Measurements from ENCODE around the gene CAPN10. TPM values are rescaled to one million over a fixed set of nuclear protein-coding genes. Genes with fewer than 3 reads are reported as not detected.

The CAPN10 gene
- polyA plus RNA-seq, 1 donor (not counting 4 experiments of a cell fraction or from before 2014, with no cell fraction given) = 7.1 TPM

GRCh38 chr2:240643811-240644150, 57.2 kb downstream of the CAPN10 start:
- Histone ChIP-seq H3K79me2 (ENCODE audit: control insufficient read depth, insufficient read depth, low read length) (no peaks in the 10 kb centered on the region), H3K9me1 (ENCODE audit: control insufficient read depth, extremely low read depth, insufficient read depth, low read length) (no peaks in the 10 kb centered on the region), H3K27me3 (ENCODE audit: control insufficient read depth, extremely low read depth, insufficient read depth, low read length) (peaks cover 31% of the 10 kb centered on the region), H4K20me1 (ENCODE audit: control insufficient read depth, extremely low read depth, insufficient read depth, low read length) (no peaks in the 10 kb centered on the region), H3K27ac (ENCODE audit: control insufficient read depth, insufficient read depth, low read length) (no peak overlapping the region), H3K36me3 (ENCODE audit: control insufficient read depth in 2 of 2, extremely low read depth in 1 of 2, insufficient read depth in 2 of 2, low read length in 2 of 2) (no peaks in the 10 kb centered on the region), H3K9me3 (ENCODE audit: control insufficient read depth, low read depth, low read length) (no peaks in the 10 kb centered on the region), H2AFZ (ENCODE audit: control insufficient read depth, low read length) (no peak overlapping the region), H3K4me2 (ENCODE audit: control insufficient read depth, extremely low read depth, insufficient read depth, low read depth, low read length) (no peak overlapping the region), H3K4me1 (ENCODE audit: control insufficient read depth, extremely low read depth, insufficient read depth, low read length) (no peaks in the 10 kb centered on the region), H3K4me3 (ENCODE audit: control insufficient read depth in 2 of 3, extremely low read depth in 1 of 3, insufficient read depth in 2 of 3, low read depth in 1 of 3, low read length in 3 of 3) (no peak overlapping the region), H3K9ac (ENCODE audit: control insufficient read depth, extremely low read depth, insufficient read depth, low read length) (no peak overlapping the region)
- DNase-seq (ENCODE audit: low read depth, low spot score) (no peak), FAIRE-seq (no peak)
- TF ChIP-seq EZH2 (IDR thresholded peaks at IDR 0.05; ENCODE audit: low read length) (no peak), CTCF (optimal IDR thresholded peaks at IDR 0.05 in 1 of 3, IDR thresholded peaks at IDR 0.05 in 1 of 3, conservative IDR thresholded peaks at IDR 0.05 in 1 of 3; ENCODE audit: extremely low read depth in 1 of 3, insufficient read depth in 2 of 3, low read length in 3 of 3) (no peak)
- dilution Hi-C loops (cut with MboI; ENCODE audit: extremely low pct_ligation_motif_present, low sequenced_read_pairs) = no loop called here

GRCh38 chr2:240644171-240644651, 57.7 kb downstream of the CAPN10 start:
- Histone ChIP-seq H3K4me3 (ENCODE audit: control insufficient read depth in 2 of 3, extremely low read depth in 1 of 3, insufficient read depth in 2 of 3, low read depth in 1 of 3, low read length in 3 of 3) (no peak overlapping the region), H2AFZ (ENCODE audit: control insufficient read depth, low read length) (no peak overlapping the region), H3K4me1 (ENCODE audit: control insufficient read depth, extremely low read depth, insufficient read depth, low read length) (no peaks in the 10 kb centered on the region), H3K79me2 (ENCODE audit: control insufficient read depth, insufficient read depth, low read length) (no peaks in the 10 kb centered on the region), H3K9ac (ENCODE audit: control insufficient read depth, extremely low read depth, insufficient read depth, low read length) (no peak overlapping the region), H3K36me3 (ENCODE audit: control insufficient read depth in 2 of 2, extremely low read depth in 1 of 2, insufficient read depth in 2 of 2, low read length in 2 of 2) (no peaks in the 10 kb centered on the region), H4K20me1 (ENCODE audit: control insufficient read depth, extremely low read depth, insufficient read depth, low read length) (no peaks in the 10 kb centered on the region), H3K9me1 (ENCODE audit: control insufficient read depth, extremely low read depth, insufficient read depth, low read length) (no peaks in the 10 kb centered on the region), H3K27ac (ENCODE audit: control insufficient read depth, insufficient read depth, low read length) (no peak overlapping the region), H3K9me3 (ENCODE audit: control insufficient read depth, low read depth, low read length) (no peaks in the 10 kb centered on the region), H3K4me2 (ENCODE audit: control insufficient read depth, extremely low read depth, insufficient read depth, low read depth, low read length) (no peak overlapping the region), H3K27me3 (ENCODE audit: control insufficient read depth, extremely low read depth, insufficient read depth, low read length) (peaks cover 35% of the 10 kb centered on the region)
- TF ChIP-seq CTCF (optimal IDR thresholded peaks at IDR 0.05 in 1 of 3, IDR thresholded peaks at IDR 0.05 in 1 of 3, conservative IDR thresholded peaks at IDR 0.05 in 1 of 3; ENCODE audit: extremely low read depth in 1 of 3, insufficient read depth in 2 of 3, low read length in 3 of 3) (no peak), EZH2 (IDR thresholded peaks at IDR 0.05; ENCODE audit: low read length) (no peak)
- FAIRE-seq = no peak
- dilution Hi-C loops (cut with MboI; ENCODE audit: extremely low pct_ligation_motif_present, low sequenced_read_pairs) = no loop called here
- no peak for DNase-seq (ENCODE audit: low read depth, low spot score)

All from keratinocyte (primary cell).